K562 (cell line): ENCODE data around the gene RNF144A. TPM values are rescaled to one million over a fixed set of nuclear protein-coding genes. Genes with fewer than 3 reads are reported as not detected.
A peak's percentile ranks its signal among the peaks of the same experiment; 100 is the strongest.

Experiments
- ETS2 ChIP-seq: IDR thresholded peaks from 2 replicates; pipeline ENCODE4 v1.6.1; 2016; ENCODE audit warnings: borderline replicate concordance, missing genetic modification characterization, mild to moderate bottlenecking, moderate library complexity, missing compliant biosample characterization; ENCODE audit not compliant: poor library complexity, severe bottlenecking
- MTA2 ChIP-seq: fragments of 450-650 bp; IDR thresholded peaks from 2 replicates; pipeline ENCODE4 v1.6.1; 2016; ENCODE audit warnings: low read depth
- MXI1 ChIP-seq: IDR thresholded peaks from 2 replicates; pipeline ENCODE4 v1.6.1; 2011; ENCODE audit warnings: low read depth, mild to moderate bottlenecking, improper control_type of control experiment, low read length
- NFRKB ChIP-seq: fragments of 450-650 bp; IDR thresholded peaks from 2 replicates; pipeline ENCODE4 v1.6.1; 2016; ENCODE audit warnings: low read depth
- PHF21A ChIP-seq: fragments of 450-650 bp; IDR thresholded peaks from 2 replicates; pipeline ENCODE4 v1.6.1; 2017; ENCODE audit warnings: low read depth, borderline replicate concordance
- SAFB ChIP-seq: fragments of 200-400 bp; formaldehyde crosslinking; IDR thresholded peaks from 2 replicates; pipeline ENCODE4 v1.6.1; 2017; ENCODE audit warnings: low read depth, low read length, borderline replicate concordance
- TAF1 ChIP-seq: IDR thresholded peaks from 2 replicates; pipeline ENCODE4 v1.6.1; 2011; ENCODE audit warnings: mild to moderate bottlenecking, low read length, moderate library complexity; ENCODE audit not compliant: insufficient read depth, control insufficient read depth, severe bottlenecking; ENCODE audit errors: extremely low read depth
- TBL1XR1 ChIP-seq, 2 experiments: IDR thresholded peaks; 2 replicates each; pipeline ENCODE4 v1.6.1; 2012; ENCODE audit warnings: improper control_type of control experiment in 2 of 2, low read length in 2 of 2, mild to moderate bottlenecking in 1 of 2
- TBP ChIP-seq: optimal IDR thresholded peaks from 2 replicates; pipeline ENCODE3; 2011; ENCODE audit warnings: low read depth, low read length, improper control_type of control experiment
- TCF7L2 ChIP-seq: fragments of 150-350 bp; IDR thresholded peaks from 2 replicates; pipeline ENCODE4 v1.6.1; 2016; ENCODE audit warnings: low read depth, mild to moderate bottlenecking, low read length, moderate library complexity
- TSC22D4 ChIP-seq: fragments of 450-650 bp; IDR thresholded peaks from 2 replicates; pipeline ENCODE4 v1.6.1; 2016; ENCODE audit warnings: missing genetic modification characterization, missing biosample characterization, control low read depth
- YY1 ChIP-seq, 3 experiments: IDR thresholded peaks; 2 replicates each; pipeline ENCODE4 v1.6.1; 2011; ENCODE audit warnings: low read length in 2 of 3, mild to moderate bottlenecking in 2 of 3, moderate library complexity in 2 of 3, borderline replicate concordance in 1 of 3, control low read depth in 1 of 3, low read depth in 1 of 3; ENCODE audit not compliant: insufficient read depth in 3 of 3, insufficient replicate concordance in 2 of 3, control insufficient read depth in 1 of 3, insufficient read length in 1 of 3; ENCODE audit errors: extremely low read depth in 1 of 3
- ZNF121 ChIP-seq: sonication (generic); formaldehyde crosslinking; conservative IDR thresholded peaks from 2 replicates; pipeline ENCODE4 v1.8.0; 2022; ENCODE audit warnings: missing genetic modification reagents
- ZNF644 ChIP-seq: fragments of 200-800 bp; sonication (Bioruptor generic); IDR thresholded peaks from 2 replicates; pipeline ENCODE4 v1.6.1; 2016; ENCODE audit warnings: low read depth, missing genetic modification characterization, missing compliant biosample characterization
- ZNF696 ChIP-seq: fragments of 250-450 bp; sonication (Bioruptor Pico); conservative IDR thresholded peaks from 2 replicates; pipeline ENCODE4 v1.4.0; 2020; ENCODE audit warnings: mild to moderate bottlenecking, moderate library complexity
- polyA plus RNA-seq, 8 experiments: library from polyadenylated mRNA; depleted of rRNA in 4 of 8; stranded (reverse) in 5 of 8; unstranded in 3 of 8; fragments of >200 nt; fragmentation: Nextera tagmentation in 2 of 8; fragmentation: Illumina TruSeq in 1 of 8; extraction: Ambion mirVana in 2 of 8; extraction: Trizol in 1 of 8; gene quantifications; 2 replicates each; pipeline versions ENCODE4 v1.2.1 to v1.2.3, GENCODE V29; 2011 to 2014; ENCODE audit warnings: inconsistent platforms in 1 of 8, missing spikeins in 1 of 8
- total RNA-seq, 7 experiments: library from RNA; depleted of rRNA in 6 of 7; stranded (reverse); fragments of >200 nt in 6 of 7; fragmentation: Illumina TruSeq in 2 of 7; extraction: Trizol in 2 of 7; gene quantifications; 2 replicates each; pipeline versions ENCODE4 v1.2.1 to v1.2.3, GENCODE V29; 2011 to 2021; ENCODE audit warnings: low replicate concordance in 1 of 7
- TF ChIP-seq, protein P1 (sequence below): fragments of 450-650 bp; IDR thresholded peaks from 2 replicates; pipeline ENCODE4 v1.6.1; 2016; ENCODE audit warnings: missing biosample characterization, missing genetic modification characterization
- TF ChIP-seq, protein P2 (sequence below), 2 experiments: fragments of 450-650 bp in 1 of 2; sonication (generic) in 1 of 2; formaldehyde crosslinking in 1 of 2; IDR thresholded peaks; 2 replicates each; pipeline versions ENCODE4 v1.7.1 to v1.9.0; 2016 to 2022; ENCODE audit warnings: inconsistent platforms in 1 of 2, mild to moderate bottlenecking in 1 of 2, missing genetic modification reagents in 1 of 2

The RNF144A gene
- total and polyA plus RNA-seq, 9 of the 15 experiments (the other 6 are each of a cell fraction or from before 2014, with no cell fraction given), result 0.96 to 11.3 (median 6.2) TPM

GRCh38 chr2:6893876-6894482, 23.2 kb upstream of the RNF144A start (continued):
- TF ChIP-seq YY1 (IDR thresholded peaks at IDR 0.05; ENCODE audit: borderline replicate concordance in 1 of 3, control insufficient read depth in 1 of 3, extremely low read depth in 1 of 3, insufficient read depth in 3 of 3, insufficient read length in 1 of 3, insufficient replicate concordance in 2 of 3, low read depth in 1 of 3, low read length in 2 of 3), result no peak
- peak; percentile 98 for TF ChIP-seq ZNF644 (tag)
- TF ChIP-seq SAFB, result no peak
- no peak for TF ChIP-seq ZNF121 (CRISPR knock-in tag)
- TF ChIP-seq, protein P1, sequence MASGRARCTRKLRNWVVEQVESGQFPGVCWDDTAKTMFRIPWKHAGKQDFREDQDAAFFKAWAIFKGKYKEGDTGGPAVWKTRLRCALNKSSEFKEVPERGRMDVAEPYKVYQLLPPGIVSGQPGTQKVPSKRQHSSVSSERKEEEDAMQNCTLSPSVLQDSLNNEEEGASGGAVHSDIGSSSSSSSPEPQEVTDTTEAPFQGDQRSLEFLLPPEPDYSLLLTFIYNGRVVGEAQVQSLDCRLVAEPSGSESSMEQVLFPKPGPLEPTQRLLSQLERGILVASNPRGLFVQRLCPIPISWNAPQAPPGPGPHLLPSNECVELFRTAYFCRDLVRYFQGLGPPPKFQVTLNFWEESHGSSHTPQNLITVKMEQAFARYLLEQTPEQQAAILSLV (tag), result peak; percentile 74
- no peak for TF ChIP-seq ETS2 (tag)
- 0 out of 2 replicates have a peak, but pooled peaks have one; percentile 28 for TF ChIP-seq NFRKB
- TF ChIP-seq TAF1, result peak; percentile 42
- TF ChIP-seq TSC22D4 (tag), result no peak
- no peak for TF ChIP-seq ZNF696 (CRISPR knock-in tag)
- peak; percentile 94 to 99 for TF ChIP-seq TBL1XR1 (IDR thresholded peaks at IDR 0.05; ENCODE audit: low read length in 2 of 2)
- TF ChIP-seq TBP, result no peak
- TF ChIP-seq MTA2, result peak; percentile 100
- TF ChIP-seq, protein P2, sequence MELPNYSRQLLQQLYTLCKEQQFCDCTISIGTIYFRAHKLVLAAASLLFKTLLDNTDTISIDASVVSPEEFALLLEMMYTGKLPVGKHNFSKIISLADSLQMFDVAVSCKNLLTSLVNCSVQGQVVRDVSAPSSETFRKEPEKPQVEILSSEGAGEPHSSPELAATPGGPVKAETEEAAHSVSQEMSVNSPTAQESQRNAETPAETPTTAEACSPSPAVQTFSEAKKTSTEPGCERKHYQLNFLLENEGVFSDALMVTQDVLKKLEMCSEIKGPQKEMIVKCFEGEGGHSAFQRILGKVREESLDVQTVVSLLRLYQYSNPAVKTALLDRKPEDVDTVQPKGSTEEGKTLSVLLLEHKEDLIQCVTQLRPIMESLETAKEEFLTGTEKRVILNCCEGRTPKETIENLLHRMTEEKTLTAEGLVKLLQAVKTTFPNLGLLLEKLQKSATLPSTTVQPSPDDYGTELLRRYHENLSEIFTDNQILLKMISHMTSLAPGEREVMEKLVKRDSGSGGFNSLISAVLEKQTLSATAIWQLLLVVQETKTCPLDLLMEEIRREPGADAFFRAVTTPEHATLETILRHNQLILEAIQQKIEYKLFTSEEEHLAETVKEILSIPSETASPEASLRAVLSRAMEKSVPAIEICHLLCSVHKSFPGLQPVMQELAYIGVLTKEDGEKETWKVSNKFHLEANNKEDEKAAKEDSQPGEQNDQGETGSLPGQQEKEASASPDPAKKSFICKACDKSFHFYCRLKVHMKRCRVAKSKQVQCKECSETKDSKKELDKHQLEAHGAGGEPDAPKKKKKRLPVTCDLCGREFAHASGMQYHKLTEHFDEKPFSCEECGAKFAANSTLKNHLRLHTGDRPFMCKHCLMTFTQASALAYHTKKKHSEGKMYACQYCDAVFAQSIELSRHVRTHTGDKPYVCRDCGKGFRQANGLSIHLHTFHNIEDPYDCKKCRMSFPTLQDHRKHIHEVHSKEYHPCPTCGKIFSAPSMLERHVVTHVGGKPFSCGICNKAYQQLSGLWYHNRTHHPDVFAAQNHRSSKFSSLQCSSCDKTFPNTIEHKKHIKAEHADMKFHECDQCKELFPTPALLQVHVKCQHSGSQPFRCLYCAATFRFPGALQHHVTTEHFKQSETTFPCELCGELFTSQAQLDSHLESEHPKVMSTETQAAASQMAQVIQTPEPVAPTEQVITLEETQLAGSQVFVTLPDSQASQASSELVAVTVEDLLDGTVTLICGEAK (IDR thresholded peaks at IDR 0.05), result no peak
- TF ChIP-seq, protein P2 (CRISPR knock-in tag; IDR thresholded peaks at IDR 0.05), result no peak
- no peak for TF ChIP-seq TCF7L2
- peak; percentile 97 for TF ChIP-seq PHF21A
- peak; percentile 85 for TF ChIP-seq MXI1
